D721Med (cell line): ENCODE measurements around the gene FAM236C.
"Not testable (repeated sequence)": the region's sequence is repeated elsewhere in the genome, so short reads cannot be mapped to it uniquely, and the experiment has no call there.

Experiments
- DNase-seq: peaks from one replicate; pipeline ENCODE4 v3.0.0; 2011; ENCODE audit warnings: low spot score; ENCODE audit not compliant: insufficient read length
- FAIRE-seq: peaks from 2 replicates; lab custom pipeline; 2011; peaks lifted over from hg19 to GRCh38; lab: Jason Lieb, UNC

Gene FAM236C

DNA sequence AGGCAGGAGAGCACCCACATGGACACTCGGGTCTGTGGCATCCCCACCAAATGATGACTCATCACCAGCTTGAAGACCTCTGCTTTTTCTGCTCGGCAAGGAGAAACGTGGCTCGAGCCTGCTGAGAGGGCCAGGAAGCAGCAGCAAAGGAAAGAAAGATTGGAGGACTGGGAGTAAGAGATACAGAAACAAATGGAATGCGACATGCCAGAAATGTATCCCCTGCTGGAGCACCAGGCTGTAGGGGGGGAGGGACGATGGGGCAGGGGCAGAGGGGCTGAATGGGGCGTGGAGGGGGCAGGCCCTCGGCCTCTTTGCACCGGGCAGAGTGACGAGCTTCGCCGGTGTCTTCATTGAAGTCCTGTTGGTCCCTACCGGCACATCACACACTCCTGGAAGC is at the start of gene FAM236C:
Gene FAM236C, plus strand, starts transcription at position 301 of the 400 bp plus-strand sequence. CDS start 100 bp downstream, outside the sequence.
- FAIRE-seq, DNase-seq: not testable (repeated sequence)

DNA sequence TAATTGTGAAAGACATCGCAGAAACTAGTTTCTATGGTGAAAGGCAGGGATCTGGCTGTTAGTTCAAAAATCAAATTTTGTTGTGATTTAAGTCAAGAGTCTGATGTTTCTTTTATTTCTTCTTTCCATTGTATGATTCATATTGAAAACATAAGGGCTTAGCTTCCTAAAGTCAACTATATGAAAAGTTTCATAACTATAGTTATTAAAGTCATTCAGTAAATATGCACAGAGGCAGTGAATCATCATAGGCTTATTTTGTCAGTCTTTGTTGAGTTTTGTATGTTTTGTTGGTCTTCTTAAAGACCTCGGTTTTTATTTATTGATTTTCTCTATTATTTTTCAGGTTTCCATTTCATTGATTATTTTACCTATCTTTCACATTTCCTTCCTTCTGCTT is 29.5 kb upstream of the FAM236C start:
- not testable (repeated sequence) for FAIRE-seq

DNA sequence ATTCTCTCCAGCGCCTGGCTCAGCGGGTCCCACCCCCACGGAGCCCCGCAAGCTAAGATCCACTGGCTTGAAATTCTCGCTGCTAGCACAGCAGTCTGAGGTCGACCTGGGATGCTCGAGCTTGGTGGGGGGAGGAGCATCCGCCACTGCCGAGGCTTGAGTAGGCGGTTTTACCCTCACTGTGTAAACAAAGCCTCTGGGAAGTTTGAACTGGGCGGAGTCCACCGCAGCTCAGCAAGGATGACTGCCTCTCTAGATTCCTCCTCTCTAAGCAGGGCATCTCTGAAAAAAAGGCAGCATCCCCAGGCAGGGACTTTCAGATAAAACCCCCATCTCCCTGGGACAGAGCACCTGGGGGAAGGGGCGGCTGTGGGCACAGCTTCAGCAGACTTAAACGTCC is 22.7 kb upstream of the FAM236C start:
- not testable (repeated sequence) for FAIRE-seq, DNase-seq

More for the DNA sequence above, 29.5 kb upstream of the FAM236C start:
- DNase-seq, result not testable (repeated sequence)

DNA sequence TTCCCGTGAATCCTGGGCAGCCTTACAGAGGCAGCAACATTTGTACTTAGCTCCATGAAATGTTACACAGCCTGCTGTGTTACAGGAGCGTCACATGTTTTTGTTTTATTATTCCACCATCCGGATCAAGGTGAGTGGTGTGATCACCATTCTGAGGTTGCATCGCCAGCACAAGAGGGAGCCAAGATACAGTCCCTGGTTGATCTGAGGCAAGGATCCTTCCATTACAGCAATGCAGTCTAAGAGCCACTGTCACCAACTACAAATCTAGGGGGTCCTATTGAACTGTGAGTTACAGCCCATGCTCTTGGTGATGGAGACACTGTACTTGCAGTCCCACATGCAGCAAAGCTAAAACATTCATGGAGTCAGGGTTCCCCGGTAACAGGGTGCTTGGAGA is 3.7 kb downstream of the FAM236C start:
- DNase-seq, FAIRE-seq: not testable (repeated sequence)

DNA sequence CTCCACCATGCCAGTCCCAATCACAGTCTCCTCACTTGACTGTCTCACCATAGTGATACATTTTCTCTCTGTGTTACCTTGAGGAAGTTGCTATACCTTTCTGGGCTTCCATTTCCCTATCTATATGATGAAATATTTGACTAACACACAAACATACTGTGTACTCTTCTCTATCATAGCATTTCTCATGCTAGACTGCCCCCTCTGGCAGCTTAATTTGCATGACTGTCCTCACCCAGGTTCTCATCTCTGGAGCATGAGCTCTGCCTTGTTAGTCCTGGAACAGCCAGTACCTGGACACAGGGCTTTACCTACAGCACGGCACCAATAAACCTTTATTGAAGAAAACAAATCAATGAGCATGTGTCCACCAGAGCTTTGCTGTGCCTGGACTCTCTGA is 19.9 kb downstream of the FAM236C start:
- DNase-seq, FAIRE-seq: not testable (repeated sequence)

DNA sequence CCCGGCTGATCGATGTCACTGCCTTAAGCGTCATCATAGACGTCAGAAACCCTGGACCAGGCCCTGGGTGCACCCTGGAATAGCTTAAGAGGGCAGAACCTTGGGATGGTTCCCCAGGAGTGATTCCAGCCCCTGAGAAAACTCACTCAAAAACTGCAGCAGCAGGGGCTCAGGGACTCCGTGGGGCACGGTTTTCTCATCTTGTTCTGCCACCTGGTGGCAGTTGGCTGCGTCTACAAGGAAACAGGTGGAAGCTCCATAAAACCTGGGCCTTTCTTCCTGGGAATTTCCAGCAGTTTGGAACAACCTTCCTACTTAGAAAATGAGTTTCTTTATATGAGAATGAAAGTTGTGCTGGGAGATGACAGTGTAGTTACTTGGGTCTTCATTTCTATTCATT is 24.0 kb downstream of the FAM236C start:
- FAIRE-seq, result peak; percentile 94
- DNase-seq, result not testable (repeated sequence)

DNA sequence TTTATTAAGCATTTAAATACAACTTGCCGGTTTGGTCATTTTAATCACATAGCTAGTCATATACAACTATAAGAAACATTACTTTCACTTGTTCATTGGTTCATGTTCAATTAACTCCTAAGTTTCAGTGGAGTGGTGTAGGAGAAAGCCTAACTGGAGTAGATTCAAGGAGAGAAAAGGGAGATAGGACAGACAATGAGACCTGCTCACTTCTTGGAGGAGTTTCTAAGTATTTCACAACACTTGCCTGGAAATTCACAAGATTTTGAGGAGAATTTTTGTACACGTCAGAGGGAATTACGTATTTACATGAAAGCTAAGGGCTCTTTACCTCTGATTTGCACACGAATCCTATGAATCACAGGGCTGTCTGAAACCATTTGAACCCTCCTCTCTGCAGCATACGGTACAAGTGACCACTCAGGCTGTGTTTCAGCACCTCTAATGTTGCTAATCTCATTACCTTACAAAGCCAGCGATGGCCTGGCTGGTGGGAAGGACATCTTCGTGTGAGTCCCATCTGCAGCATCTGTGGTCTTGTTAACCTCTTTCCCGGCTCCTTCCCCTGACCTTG is 24.6 kb downstream of the FAM236C start:
- FAIRE-seq, DNase-seq: not testable (repeated sequence)

DNA sequence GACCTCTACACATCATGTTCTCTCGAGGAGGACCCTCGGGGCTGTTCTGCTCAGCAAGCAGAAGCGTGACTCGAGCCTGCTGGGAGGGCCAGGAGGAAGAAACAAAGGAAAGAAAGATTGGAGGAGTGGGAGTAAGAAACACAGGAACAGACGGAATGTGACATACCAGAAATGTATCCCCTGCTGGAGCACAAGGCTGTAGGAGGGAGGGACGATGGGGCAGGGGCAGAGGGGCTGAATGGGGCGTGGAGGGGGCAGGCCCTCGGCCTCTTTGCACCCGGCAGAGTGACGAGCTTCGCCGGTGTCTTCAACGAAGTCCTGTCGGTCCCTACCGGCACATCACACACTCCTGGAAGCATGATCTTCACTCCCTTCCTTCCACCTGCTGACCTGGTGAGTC is 25.5 kb downstream of the FAM236C start, which contains the start of gene FAM236A:
Gene FAM236A, plus strand, starts transcription at position 301 of the 400 bp plus-strand sequence. Its CDS starts 57 bp downstream, at position 358.
- DNase-seq, result not testable (repeated sequence)

DNA sequence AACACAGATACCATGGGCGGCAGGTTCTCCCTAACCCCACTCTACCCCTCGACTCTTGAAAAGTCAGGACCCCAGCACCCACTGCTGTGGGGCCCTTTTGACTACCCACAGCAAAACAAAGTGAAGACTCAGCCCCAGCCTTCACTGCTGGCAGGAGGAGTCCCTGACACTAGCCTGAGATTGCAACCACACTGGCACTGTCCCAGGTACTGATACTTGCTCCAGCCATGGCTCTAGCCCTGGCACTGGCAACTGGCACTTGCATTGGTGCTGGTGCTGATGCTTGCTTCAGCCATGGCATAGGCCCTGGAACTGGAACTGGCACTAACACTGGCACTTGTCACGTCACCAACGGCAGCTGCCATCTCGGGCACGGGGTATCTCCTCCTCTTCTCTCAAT is 29.9 kb downstream of the FAM236C start:
- peak; percentile 56 for FAIRE-seq

More for the DNA sequence above, 25.5 kb downstream of the FAM236C start, which contains the start of gene FAM236A:
- FAIRE-seq, result not testable (repeated sequence)

DNA sequence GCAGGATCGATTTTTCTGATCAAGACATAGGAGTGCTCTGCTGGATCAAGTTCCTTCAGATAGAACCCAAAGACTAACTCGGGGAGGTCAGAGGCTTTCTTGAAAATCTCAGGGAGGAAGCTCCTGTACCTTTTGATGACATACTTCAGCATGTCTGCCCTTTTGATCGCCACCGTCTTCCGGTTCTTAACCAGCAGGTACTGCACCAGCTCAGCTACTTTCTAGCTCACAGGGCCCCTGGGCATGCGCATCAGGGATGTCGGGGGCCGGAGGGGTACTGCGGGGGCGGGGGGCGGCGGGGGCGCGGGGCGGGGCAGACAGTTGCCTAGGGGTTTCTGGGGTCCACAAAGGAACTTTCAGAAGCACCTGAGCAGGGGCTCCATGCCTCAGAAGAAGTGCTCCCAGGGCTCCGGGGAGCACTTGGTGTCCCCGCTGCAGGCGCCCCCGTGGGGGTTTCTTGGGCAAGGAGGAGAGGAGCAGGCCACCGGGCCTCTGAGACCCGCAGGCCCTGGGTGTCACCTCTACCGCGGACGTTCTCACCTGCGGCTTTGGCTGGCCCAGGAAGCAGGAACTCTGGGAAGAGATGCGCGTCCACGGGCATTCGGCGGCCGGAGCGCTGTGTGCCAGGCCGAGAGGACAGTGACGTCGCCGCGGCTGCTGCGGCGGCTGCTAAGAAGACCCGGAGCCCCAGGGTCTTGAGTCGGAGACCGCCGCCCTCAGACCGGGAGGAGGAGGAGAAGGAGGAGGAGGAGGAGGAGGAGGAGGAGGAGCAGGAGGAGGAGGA is 30.8 kb downstream of the FAM236C start:
- peak; percentile 82 for FAIRE-seq
- DNase-seq, result not testable (repeated sequence)

More for the DNA sequence above, 29.9 kb downstream of the FAM236C start:
- DNase-seq, result not testable (repeated sequence)

DNA sequence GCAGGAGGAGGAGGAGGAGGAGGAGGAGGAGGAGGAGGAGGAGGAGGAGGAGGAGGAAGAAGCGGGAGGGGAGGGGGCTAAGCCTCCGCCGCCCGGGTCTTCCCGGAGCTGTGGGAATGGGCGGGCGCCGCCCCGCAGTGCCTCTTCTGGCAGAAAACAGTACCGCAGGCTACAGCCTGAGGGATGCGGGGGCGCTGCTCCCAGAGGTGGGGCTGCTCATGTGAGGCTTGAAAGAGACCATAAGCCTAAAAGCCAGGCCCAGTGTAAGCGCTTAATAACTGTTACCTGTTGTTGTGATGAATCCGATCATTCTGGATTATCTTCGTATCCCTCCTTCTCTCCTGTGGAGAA is 31.4 kb downstream of the FAM236C start, which contains the start of gene DMRTC1:
Gene DMRTC1, minus strand, starts transcription at position 19 of the 351 bp plus-strand sequence. CDS start 68,143 bp downstream, outside the sequence.
- not testable (repeated sequence) for DNase-seq
- peak; percentile 99 for FAIRE-seq

DNA sequence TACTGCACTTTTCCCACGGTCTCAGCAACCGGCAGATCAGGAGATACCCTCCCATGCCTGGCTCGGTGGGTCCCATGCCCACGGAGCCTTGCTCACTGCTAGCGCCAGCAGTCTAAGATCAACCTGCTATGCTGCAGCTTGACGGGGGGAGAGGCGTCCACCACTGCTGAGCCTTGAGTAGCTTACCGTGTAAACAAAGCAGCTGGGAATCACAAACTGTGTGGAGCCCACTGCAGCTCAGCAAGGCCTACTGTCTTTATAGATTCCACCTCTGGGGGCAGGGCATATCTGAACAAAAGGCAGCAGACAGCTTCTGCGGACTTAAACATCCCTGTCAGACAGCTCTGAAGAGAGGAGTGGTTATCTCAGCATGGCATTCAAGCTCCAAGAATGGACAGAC is 47.6 kb downstream of the FAM236C start:
- not testable (repeated sequence) for FAIRE-seq, DNase-seq
